GM23248 (cell line): ENCODE data around the gene SNAP25.

Source experiments
- EZH2 ChIP-seq: fragments of 200-600 bp; sonication (generic); IDR thresholded peaks from 2 replicates; pipeline ENCODE4 v1.6.1; 2018; ENCODE audit warnings: antibody characterized with exemption, mild to moderate bottlenecking; ENCODE audit not compliant: insufficient read depth, poor library complexity, severe bottlenecking
- EZH2phosphoT487 ChIP-seq: fragments of 200-600 bp; sonication (generic); IDR thresholded peaks from 2 replicates; pipeline ENCODE4 v1.6.1; 2018; ENCODE audit warnings: antibody characterized with exemption, moderate library complexity, mild to moderate bottlenecking, low read depth; ENCODE audit not compliant: insufficient read depth

DNA sequence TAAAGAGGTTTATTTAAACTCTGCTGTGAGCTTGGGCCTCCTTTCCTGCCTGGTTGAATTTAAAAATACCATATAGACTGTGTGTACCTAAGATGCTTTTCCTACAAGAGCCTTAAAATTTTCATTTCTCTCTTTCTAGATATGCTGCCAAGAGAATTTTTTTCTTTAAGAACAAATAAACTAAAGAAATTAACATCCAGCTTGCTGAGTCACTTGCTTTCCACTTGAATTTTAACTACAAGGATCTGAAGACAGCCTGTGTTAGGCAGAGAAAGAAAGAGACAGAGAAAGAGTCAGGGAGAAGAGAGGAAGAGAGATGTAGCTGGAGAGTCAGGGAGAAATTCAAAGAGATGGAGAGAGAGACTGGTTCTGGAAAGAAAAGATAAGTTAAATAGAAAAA is 18.3 kb upstream of the SNAP25 start:
- TF ChIP-seq EZH2phosphoT487 (no peak), EZH2 (no peak)
